LNCAP (cell line): ENCODE measurements around the gene UROS.

Experiments used
- TF ChIP-seq, protein P1 (sequence below): fragments of 450-650 bp; IDR thresholded peaks from 2 replicates; pipeline ENCODE4 v1.5.1; 2017; ENCODE audit warnings: mild to moderate bottlenecking

UROS gene

DNA sequence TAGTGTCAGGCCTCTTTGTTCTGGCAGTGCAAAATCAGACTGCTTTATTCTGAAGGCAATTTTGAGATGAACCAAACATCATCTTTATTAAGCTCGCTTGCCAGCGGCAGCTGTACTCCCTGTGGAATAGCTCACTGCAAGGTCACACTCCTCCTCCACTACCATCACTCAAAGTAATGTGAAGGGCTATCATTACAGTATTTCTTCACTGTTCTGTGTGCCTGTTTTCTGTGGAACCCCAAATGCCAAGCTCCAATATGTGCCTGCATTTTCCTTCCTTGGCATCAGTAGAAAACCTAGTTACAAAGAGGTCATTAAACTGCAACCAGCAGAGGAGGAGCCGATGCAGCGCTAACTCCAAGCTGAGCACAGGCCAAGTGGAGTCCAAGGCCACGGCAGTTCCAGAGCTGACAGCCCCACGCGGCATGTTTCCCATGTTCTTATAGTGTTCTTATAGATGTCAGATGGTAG lies 21.7 kb upstream of the UROS start:
- TF ChIP-seq, protein P1, sequence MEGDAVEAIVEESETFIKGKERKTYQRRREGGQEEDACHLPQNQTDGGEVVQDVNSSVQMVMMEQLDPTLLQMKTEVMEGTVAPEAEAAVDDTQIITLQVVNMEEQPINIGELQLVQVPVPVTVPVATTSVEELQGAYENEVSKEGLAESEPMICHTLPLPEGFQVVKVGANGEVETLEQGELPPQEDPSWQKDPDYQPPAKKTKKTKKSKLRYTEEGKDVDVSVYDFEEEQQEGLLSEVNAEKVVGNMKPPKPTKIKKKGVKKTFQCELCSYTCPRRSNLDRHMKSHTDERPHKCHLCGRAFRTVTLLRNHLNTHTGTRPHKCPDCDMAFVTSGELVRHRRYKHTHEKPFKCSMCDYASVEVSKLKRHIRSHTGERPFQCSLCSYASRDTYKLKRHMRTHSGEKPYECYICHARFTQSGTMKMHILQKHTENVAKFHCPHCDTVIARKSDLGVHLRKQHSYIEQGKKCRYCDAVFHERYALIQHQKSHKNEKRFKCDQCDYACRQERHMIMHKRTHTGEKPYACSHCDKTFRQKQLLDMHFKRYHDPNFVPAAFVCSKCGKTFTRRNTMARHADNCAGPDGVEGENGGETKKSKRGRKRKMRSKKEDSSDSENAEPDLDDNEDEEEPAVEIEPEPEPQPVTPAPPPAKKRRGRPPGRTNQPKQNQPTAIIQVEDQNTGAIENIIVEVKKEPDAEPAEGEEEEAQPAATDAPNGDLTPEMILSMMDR = no peak

DNA sequence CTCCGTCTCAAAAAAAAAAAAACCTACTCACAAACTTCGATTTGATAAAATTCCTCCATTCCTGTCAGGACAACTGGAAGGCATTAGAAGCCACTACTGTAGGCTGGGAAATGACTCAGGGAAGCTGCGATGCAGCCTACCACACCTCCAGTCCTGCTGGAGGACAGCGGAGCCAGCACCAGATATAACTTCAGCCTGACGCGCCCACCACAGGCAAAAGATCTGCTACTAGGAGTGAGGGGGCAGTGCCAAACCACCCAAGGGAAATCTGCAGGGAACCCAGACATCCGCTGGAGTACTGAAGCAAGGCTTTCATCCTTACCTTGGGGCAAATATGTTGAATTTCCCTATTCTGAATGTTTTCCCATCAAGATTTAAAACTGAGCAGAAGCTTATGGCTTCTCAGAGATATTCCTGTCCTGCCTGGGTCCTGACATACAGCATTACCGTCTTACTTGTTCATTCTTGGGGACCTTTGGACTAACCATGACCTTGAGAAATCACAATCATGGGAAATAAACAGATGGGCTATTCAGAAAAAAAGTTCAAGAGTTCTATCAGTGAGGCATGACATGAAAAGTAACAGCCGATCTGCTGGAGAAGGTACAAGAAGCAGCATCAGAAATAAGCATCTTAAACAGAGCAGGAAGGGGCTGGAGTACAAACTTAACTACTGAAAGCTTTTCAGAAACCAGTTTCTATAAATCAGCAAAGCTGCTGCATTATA lies 20.7 kb upstream of the UROS start:
- TF ChIP-seq, protein P1 = no peak

DNA sequence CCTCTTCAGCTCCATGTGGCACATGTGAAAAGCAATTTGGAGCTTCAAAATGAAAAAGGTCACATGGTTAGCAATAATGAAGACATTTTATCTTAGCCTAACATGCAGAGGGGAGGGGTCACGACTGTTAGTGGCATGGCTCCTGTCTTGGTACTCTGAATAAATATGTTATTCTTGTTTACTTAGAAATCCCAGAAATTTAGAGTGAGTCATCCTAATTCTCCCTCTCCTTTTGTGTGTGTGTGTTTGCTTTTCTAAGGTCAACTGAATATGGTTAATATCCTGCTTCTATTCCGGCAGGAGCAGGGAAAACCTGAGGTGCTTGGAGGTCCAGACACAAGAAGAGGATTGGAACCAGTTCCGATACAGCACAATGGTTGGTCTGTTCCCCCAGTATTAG lies 17.9 kb upstream of the UROS start:
- TF ChIP-seq, protein P1 = no peak

DNA sequence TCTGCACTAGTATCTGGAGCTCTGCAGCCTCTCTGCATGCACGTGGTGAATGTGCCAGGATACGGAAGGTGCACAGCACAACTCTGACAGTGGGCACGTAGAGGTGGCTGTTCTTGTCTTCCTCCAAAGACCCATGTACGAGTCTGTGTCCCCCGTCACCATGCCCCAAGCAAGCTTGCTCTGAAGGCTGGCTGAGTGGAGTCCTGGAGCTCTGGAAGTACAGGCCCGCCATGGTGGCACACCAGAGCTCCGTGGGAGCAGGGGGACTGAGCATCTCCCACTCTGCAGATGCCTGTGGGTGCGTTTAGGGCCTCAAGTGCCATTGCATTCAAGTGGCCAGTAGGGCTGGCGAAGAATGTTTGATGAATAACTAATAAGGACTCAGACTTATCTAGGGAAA lies 17.3 kb upstream of the UROS start:
- TF ChIP-seq, protein P1 = no peak

DNA sequence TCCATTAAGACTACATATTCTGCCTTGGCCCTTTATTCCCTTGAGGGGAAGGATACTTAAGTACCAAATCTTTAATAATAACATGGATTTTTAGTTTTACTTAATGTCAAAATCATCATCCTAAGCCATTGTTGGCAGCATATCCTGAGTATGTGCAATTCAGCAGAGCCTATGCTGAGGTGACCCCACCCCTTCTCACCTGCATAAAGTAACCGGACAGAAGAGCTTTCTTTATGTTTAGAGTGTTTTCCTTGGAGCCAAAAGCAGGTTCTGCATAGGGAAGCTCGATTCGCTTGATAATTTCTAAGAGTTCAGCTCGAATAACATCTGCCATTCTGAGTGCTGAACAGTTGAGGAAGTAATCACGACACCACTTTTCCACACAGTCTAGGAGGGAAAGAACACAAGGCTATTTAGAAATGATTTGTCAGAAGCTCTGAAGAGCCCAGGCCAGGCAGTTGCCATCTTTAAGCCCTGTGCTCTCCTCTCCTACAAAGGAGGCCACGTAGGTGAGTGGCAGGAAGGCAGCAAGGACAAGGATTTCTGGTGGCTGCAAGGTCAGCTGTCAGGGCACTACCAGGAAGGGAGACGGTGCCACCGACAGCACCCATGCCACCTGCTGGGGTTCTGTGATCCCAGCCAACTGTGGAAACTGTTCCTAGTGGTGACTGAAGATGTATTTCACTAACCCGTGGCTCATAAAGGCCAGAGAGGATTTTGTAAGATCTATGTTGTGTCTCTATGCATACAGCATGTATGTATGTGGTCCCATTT lies 15.9 kb upstream of the UROS start:
- TF ChIP-seq, protein P1 = no peak

DNA sequence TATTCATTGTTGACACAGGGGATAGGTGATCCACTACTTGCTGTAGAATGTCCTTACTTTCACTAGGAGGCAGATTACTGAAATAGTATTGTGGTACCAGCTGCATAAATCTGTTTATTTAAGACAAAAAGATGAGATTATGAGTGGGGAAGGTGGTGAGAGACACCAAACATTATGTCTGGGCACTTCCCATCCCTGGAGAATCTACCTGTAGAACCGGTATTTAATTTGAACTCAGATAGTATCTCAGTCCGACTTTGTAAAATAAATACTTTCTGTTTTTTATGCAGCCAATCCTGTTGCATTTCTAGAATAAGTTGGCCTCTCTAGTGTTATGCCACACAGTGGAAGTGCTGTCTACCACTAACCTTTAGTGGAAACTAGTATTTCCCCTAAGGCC lies 13.7 kb upstream of the UROS start:
- TF ChIP-seq, protein P1 = peak; percentile 37; the same call in 1 of the 2 replicates

DNA sequence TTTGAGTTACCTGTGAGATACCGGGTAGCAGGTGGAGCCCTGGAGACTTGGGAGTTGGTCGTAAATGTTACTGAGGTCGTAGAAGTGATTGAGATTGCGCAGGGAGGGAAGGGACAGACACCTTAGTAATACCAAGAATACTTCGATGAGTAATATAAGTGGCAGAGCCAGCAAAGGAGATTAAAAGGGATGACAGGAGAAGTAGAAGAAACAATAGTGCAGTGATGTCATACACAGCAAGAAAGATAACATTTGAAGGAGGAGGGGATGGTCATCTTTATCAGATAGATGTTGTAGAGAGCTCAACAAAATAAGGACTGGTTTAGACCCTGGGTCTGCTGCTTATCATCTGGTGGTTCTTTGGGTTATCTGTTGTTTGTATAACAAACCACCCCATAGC lies 5.3 kb upstream of the UROS start:
- TF ChIP-seq, protein P1 = no peak
